ACC112 (cell line): ENCODE measurements around the gene AGAP3.

Experiments used
- H2AFZ ChIP-seq: fragments of 200-600 bp; sonication (generic); one replicate; pipeline ENCODE4 v1.6.0; 2017; ENCODE audit warnings: antibody characterized with exemption, low read length; ENCODE audit not compliant: unreplicated experiment
- H3K27ac ChIP-seq: fragments of 200-600 bp; sonication (generic); 2 replicates; pipeline ENCODE4 v1.5.1; 2014; ENCODE audit warnings: low read depth, mild to moderate bottlenecking, antibody characterized with exemption, low read length, moderate library complexity
- H3K27me3 ChIP-seq: fragments of 200-600 bp; sonication (generic); 2 replicates; pipeline ENCODE4 v1.6.1; 2014; ENCODE audit warnings: mild to moderate bottlenecking, antibody characterized with exemption, low read length, moderate library complexity, mixed read lengths; ENCODE audit not compliant: insufficient read depth
- H3K36me3 ChIP-seq: fragments of 200-600 bp; sonication (generic); 2 replicates; pipeline ENCODE4 v1.6.1; 2016; ENCODE audit warnings: mild to moderate bottlenecking, antibody characterized with exemption, low read length, moderate library complexity, mixed read lengths; ENCODE audit not compliant: insufficient read depth
- H3K4me1 ChIP-seq: fragments of 200-600 bp; sonication (generic); one replicate; pipeline ENCODE4 v1.6.1; 2016; ENCODE audit warnings: low read length, mixed read lengths; ENCODE audit not compliant: insufficient read depth, unreplicated experiment, control insufficient read depth
- H3K4me3 ChIP-seq: fragments of 200-600 bp; sonication (generic); 2 replicates; pipeline ENCODE4 v1.5.1; 2014; ENCODE audit warnings: mild to moderate bottlenecking, low read depth, low read length
- H3K79me2 ChIP-seq: fragments of 200-600 bp; sonication (generic); one replicate; pipeline ENCODE4 v1.6.0; 2016; ENCODE audit warnings: low read length; ENCODE audit not compliant: control insufficient read depth, unreplicated experiment, insufficient read depth

The AGAP3 gene

GRCh38 chr7:151174246-151175046 is 88.2 kb downstream of the AGAP3 start:
- Histone ChIP-seq H3K27ac (no peak overlapping the region), H3K4me1 (no peaks in the 10 kb centered on the region), H3K4me3 (no peak overlapping the region), H3K27me3 (peaks cover 58% of the 10 kb centered on the region), H3K79me2 (no peaks in the 10 kb centered on the region), H2AFZ (no peak overlapping the region), H3K36me3 (no peaks in the 10 kb centered on the region)

GRCh38 chr7:151175047-151175792 is 88.9 kb downstream of the AGAP3 start:
- H2AFZ ChIP-seq, result no peak overlapping the region
- no peaks in the 10 kb centered on the region for H3K4me1 ChIP-seq
- peaks cover 59% of the 10 kb centered on the region for H3K27me3 ChIP-seq
- no peak overlapping the region for H3K4me3 ChIP-seq
- no peaks in the 10 kb centered on the region for H3K36me3 ChIP-seq
- H3K27ac ChIP-seq, result no peak overlapping the region
- H3K79me2 ChIP-seq, result no peaks in the 10 kb centered on the region

GRCh38 chr7:151175793-151176311 is 89.6 kb downstream of the AGAP3 start:
- no peak overlapping the region for H3K4me3 ChIP-seq
- H3K4me1 ChIP-seq, result no peaks in the 10 kb centered on the region
- H3K27ac ChIP-seq, result no peak overlapping the region
- H3K36me3 ChIP-seq, result no peaks in the 10 kb centered on the region
- H2AFZ ChIP-seq, result no peak overlapping the region
- H3K79me2 ChIP-seq, result no peaks in the 10 kb centered on the region
- peaks cover 65% of the 10 kb centered on the region for H3K27me3 ChIP-seq

- H3K36me3 ChIP-seq, result no peaks in the 10 kb centered on the region
- H2AFZ ChIP-seq, result no peak overlapping the region
- no peak overlapping the region for H3K4me3 ChIP-seq
- peaks cover 71% of the 10 kb centered on the region for H3K27me3 ChIP-seq
- no peak overlapping the region for H3K27ac ChIP-seq
- H3K4me1 ChIP-seq, result no peaks in the 10 kb centered on the region
- H3K79me2 ChIP-seq, result no peaks in the 10 kb centered on the region
Observed at GRCh38 chr7:151176401-151176800, 90.1 kb downstream of the AGAP3 start.

GRCh38 chr7:151177310-151177709 is 91.0 kb downstream of the AGAP3 start:
- H2AFZ ChIP-seq, result no peak overlapping the region
- no peak overlapping the region for H3K27ac ChIP-seq
- H3K79me2 ChIP-seq, result no peaks in the 10 kb centered on the region
- H3K4me1 ChIP-seq, result no peaks in the 10 kb centered on the region
- H3K36me3 ChIP-seq, result no peaks in the 10 kb centered on the region
- H3K27me3 ChIP-seq, result peaks cover 71% of the 10 kb centered on the region
- no peak overlapping the region for H3K4me3 ChIP-seq

GRCh38 chr7:151178236-151178635 is 92.0 kb downstream of the AGAP3 start:
- Histone ChIP-seq H3K27ac (no peak overlapping the region), H3K79me2 (no peaks in the 10 kb centered on the region), H3K4me3 (no peak overlapping the region), H3K4me1 (no peaks in the 10 kb centered on the region), H2AFZ (no peak overlapping the region), H3K27me3 (peaks cover 68% of the 10 kb centered on the region), H3K36me3 (no peaks in the 10 kb centered on the region)

GRCh38 chr7:151178831-151179230 is 92.6 kb downstream of the AGAP3 start:
- no peak overlapping the region for H2AFZ ChIP-seq
- H3K4me3 ChIP-seq, result no peak overlapping the region
- no peak overlapping the region for H3K27ac ChIP-seq
- peaks cover 64% of the 10 kb centered on the region for H3K27me3 ChIP-seq
- no peaks in the 10 kb centered on the region for H3K79me2 ChIP-seq
- no peaks in the 10 kb centered on the region for H3K4me1 ChIP-seq
- no peaks in the 10 kb centered on the region for H3K36me3 ChIP-seq

GRCh38 chr7:151179287-151179860 is 93.1 kb downstream of the AGAP3 start:
- H3K4me3 ChIP-seq, result no peak overlapping the region
- H2AFZ ChIP-seq, result no peak overlapping the region
- no peaks in the 10 kb centered on the region for H3K79me2 ChIP-seq
- no peaks in the 10 kb centered on the region for H3K4me1 ChIP-seq
- no peaks in the 10 kb centered on the region for H3K36me3 ChIP-seq
- H3K27ac ChIP-seq, result no peak overlapping the region
- peaks cover 63% of the 10 kb centered on the region for H3K27me3 ChIP-seq

GRCh38 chr7:151179946-151180345 is 93.7 kb downstream of the AGAP3 start:
- H2AFZ ChIP-seq, result no peak overlapping the region
- H3K27ac ChIP-seq, result no peak overlapping the region
- peaks cover 57% of the 10 kb centered on the region for H3K27me3 ChIP-seq
- no peaks in the 10 kb centered on the region for H3K79me2 ChIP-seq
- no peaks in the 10 kb centered on the region for H3K4me1 ChIP-seq
- H3K4me3 ChIP-seq, result no peak overlapping the region
- H3K36me3 ChIP-seq, result no peaks in the 10 kb centered on the region

- Histone ChIP-seq H3K27me3 (peaks cover 51% of the 10 kb centered on the region), H3K36me3 (no peaks in the 10 kb centered on the region), H3K79me2 (no peaks in the 10 kb centered on the region), H3K27ac (no peak overlapping the region), H3K4me1 (no peaks in the 10 kb centered on the region), H3K4me3 (no peak overlapping the region), H2AFZ (no peak overlapping the region)
Observed at GRCh38 chr7:151181011-151181431, 94.7 kb downstream of the AGAP3 start.
